Measurements from ENCODE around the gene ARFGAP3. TPM values are rescaled to one million over a fixed set of nuclear protein-coding genes. Genes with fewer than 3 reads are reported as not detected.
A peak's percentile ranks its signal among the peaks of the same experiment; 100 is the strongest.

ARFGAP3 gene
- total RNA-seq, 1 donor from 2014 or later = 59.5 TPM

GRCh38 chr22:42865536-42865935 lies 8.5 kb upstream of the ARFGAP3 start:
- no peak for DNase-seq (ENCODE audit: low read depth)
- FAIRE-seq = no peak

GRCh38 chr22:42863349-42863961 lies 6.4 kb upstream of the ARFGAP3 start:
- peaks cover 6% of the 10 kb centered on the region for H3K36me3 Mint-ChIP-seq (ENCODE audit: low read depth, unreplicated experiment)
- H3K9me3 Mint-ChIP-seq (ENCODE audit: unreplicated experiment) = peaks cover 8% of the 10 kb centered on the region
- Histone ChIP-seq H3K4me2 (ENCODE audit: low read length) (peak overlapping the region; percentile 49), H3K4me3 (ENCODE audit: insufficient read depth, low read depth, low read length) (no peak overlapping the region), H2AFZ (ENCODE audit: low read depth, low read length) (no peak overlapping the region), H3K27ac (ENCODE audit: low read depth, low read length) (peak overlapping the region; percentile 53), H3K27me3 (ENCODE audit: insufficient read depth, low read length) (no peaks in the 10 kb centered on the region), H3K9me3 (ENCODE audit: insufficient read depth, low read depth, low read length) (no peaks in the 10 kb centered on the region), H3K36me3 (ENCODE audit: insufficient read depth, low read length) (no peaks in the 10 kb centered on the region), H3K9ac (ENCODE audit: low read length) (no peak overlapping the region), H4K20me1 (ENCODE audit: insufficient read depth, low read length) (no peaks in the 10 kb centered on the region), H3K79me2 (ENCODE audit: insufficient read depth, low read length) (no peaks in the 10 kb centered on the region), H3K4me1 (ENCODE audit: insufficient read depth, low read length) (peaks cover 15% of the 10 kb centered on the region)
- H3K4me1 Mint-ChIP-seq (ENCODE audit: low read depth, unreplicated experiment) = peaks cover 12% of the 10 kb centered on the region
- H3K27ac Mint-ChIP-seq (ENCODE audit: unreplicated experiment) = peak overlapping the region; percentile 22
- DNase-seq (ENCODE audit: low read depth) (peak; percentile 99), FAIRE-seq (peak; percentile 73)
- no peaks in the 10 kb centered on the region for H3K27me3 Mint-ChIP-seq (ENCODE audit: low read depth, unreplicated experiment)
- no peak for TF ChIP-seq EZH2 (IDR thresholded peaks at IDR 0.05; ENCODE audit: insufficient read depth, low read length)
- TF ChIP-seq, protein P1, sequence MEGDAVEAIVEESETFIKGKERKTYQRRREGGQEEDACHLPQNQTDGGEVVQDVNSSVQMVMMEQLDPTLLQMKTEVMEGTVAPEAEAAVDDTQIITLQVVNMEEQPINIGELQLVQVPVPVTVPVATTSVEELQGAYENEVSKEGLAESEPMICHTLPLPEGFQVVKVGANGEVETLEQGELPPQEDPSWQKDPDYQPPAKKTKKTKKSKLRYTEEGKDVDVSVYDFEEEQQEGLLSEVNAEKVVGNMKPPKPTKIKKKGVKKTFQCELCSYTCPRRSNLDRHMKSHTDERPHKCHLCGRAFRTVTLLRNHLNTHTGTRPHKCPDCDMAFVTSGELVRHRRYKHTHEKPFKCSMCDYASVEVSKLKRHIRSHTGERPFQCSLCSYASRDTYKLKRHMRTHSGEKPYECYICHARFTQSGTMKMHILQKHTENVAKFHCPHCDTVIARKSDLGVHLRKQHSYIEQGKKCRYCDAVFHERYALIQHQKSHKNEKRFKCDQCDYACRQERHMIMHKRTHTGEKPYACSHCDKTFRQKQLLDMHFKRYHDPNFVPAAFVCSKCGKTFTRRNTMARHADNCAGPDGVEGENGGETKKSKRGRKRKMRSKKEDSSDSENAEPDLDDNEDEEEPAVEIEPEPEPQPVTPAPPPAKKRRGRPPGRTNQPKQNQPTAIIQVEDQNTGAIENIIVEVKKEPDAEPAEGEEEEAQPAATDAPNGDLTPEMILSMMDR (IDR thresholded peaks at IDR 0.05; ENCODE audit: insufficient read depth, low read depth, low read length) = no peak
- H3K4me3 Mint-ChIP-seq (ENCODE audit: unreplicated experiment) = no peak overlapping the region

More at GRCh38 chr22:42865536-42865935, 8.5 kb upstream of the ARFGAP3 start:
- H3K36me3 Mint-ChIP-seq (ENCODE audit: low read depth, unreplicated experiment) = peaks cover 6% of the 10 kb centered on the region
- TF ChIP-seq, protein P1 (IDR thresholded peaks at IDR 0.05; ENCODE audit: insufficient read depth, low read depth, low read length) = no peak
- TF ChIP-seq EZH2 (IDR thresholded peaks at IDR 0.05; ENCODE audit: insufficient read depth, low read length) = no peak
- H3K27ac Mint-ChIP-seq (ENCODE audit: unreplicated experiment) = no peak overlapping the region
- H3K4me3 Mint-ChIP-seq (ENCODE audit: unreplicated experiment) = no peak overlapping the region
- no peak overlapping the region for H3K4me2 ChIP-seq (ENCODE audit: low read length)
- peaks cover 8% of the 10 kb centered on the region for H3K9me3 Mint-ChIP-seq (ENCODE audit: unreplicated experiment)
- no peak overlapping the region for H3K4me3 ChIP-seq (ENCODE audit: insufficient read depth, low read depth, low read length)
- H3K4me1 ChIP-seq (ENCODE audit: insufficient read depth, low read length) = peaks cover 22% of the 10 kb centered on the region
- H3K9ac ChIP-seq (ENCODE audit: low read length) = no peak overlapping the region
- H4K20me1 ChIP-seq (ENCODE audit: insufficient read depth, low read length) = no peaks in the 10 kb centered on the region
- no peaks in the 10 kb centered on the region for H3K9me3 ChIP-seq (ENCODE audit: insufficient read depth, low read depth, low read length)
- H3K79me2 ChIP-seq (ENCODE audit: insufficient read depth, low read length) = no peaks in the 10 kb centered on the region
- no peaks in the 10 kb centered on the region for H3K27me3 ChIP-seq (ENCODE audit: insufficient read depth, low read length)
- H3K36me3 ChIP-seq (ENCODE audit: insufficient read depth, low read length) = no peaks in the 10 kb centered on the region
- no peak overlapping the region for H3K27ac ChIP-seq (ENCODE audit: low read depth, low read length)
- H2AFZ ChIP-seq (ENCODE audit: low read depth, low read length) = no peak overlapping the region
- no peaks in the 10 kb centered on the region for H3K27me3 Mint-ChIP-seq (ENCODE audit: low read depth, unreplicated experiment)
- H3K4me1 Mint-ChIP-seq (ENCODE audit: low read depth, unreplicated experiment) = peaks cover 12% of the 10 kb centered on the region

- H3K27me3 Mint-ChIP-seq (ENCODE audit: low read depth, unreplicated experiment) = no peaks in the 10 kb centered on the region
- H3K36me3 Mint-ChIP-seq (ENCODE audit: low read depth, unreplicated experiment) = peaks cover 6% of the 10 kb centered on the region
- no peaks in the 10 kb centered on the region for H4K20me1 ChIP-seq (ENCODE audit: insufficient read depth, low read length)
- peak overlapping the region; percentile 43 for H3K27ac ChIP-seq (ENCODE audit: low read depth, low read length)
- no peak overlapping the region for H2AFZ ChIP-seq (ENCODE audit: low read depth, low read length)
- H3K9ac ChIP-seq (ENCODE audit: low read length) = no peak overlapping the region
- H3K27ac Mint-ChIP-seq (ENCODE audit: unreplicated experiment) = peak overlapping the region; percentile 69
- no peak for TF ChIP-seq EZH2 (IDR thresholded peaks at IDR 0.05; ENCODE audit: insufficient read depth, low read length)
- TF ChIP-seq, protein P1 (IDR thresholded peaks at IDR 0.05; ENCODE audit: insufficient read depth, low read depth, low read length) = no peak
- FAIRE-seq (no peak), DNase-seq (ENCODE audit: low read depth) (peak; percentile 89)
- no peaks in the 10 kb centered on the region for H3K79me2 ChIP-seq (ENCODE audit: insufficient read depth, low read length)
- H3K4me2 ChIP-seq (ENCODE audit: low read length) = peak overlapping the region; percentile 1
- H3K9me3 ChIP-seq (ENCODE audit: insufficient read depth, low read depth, low read length) = peaks cover 4% of the 10 kb centered on the region
- peaks cover 11% of the 10 kb centered on the region for H3K4me1 Mint-ChIP-seq (ENCODE audit: low read depth, unreplicated experiment)
- no peak overlapping the region for H3K4me3 Mint-ChIP-seq (ENCODE audit: unreplicated experiment)
- no peaks in the 10 kb centered on the region for H3K27me3 ChIP-seq (ENCODE audit: insufficient read depth, low read length)
- H3K9me3 Mint-ChIP-seq (ENCODE audit: unreplicated experiment) = peaks cover 8% of the 10 kb centered on the region
- no peak overlapping the region for H3K4me3 ChIP-seq (ENCODE audit: insufficient read depth, low read depth, low read length)
- H3K4me1 ChIP-seq (ENCODE audit: insufficient read depth, low read length) = peaks cover 18% of the 10 kb centered on the region
- H3K36me3 ChIP-seq (ENCODE audit: insufficient read depth, low read length) = no peaks in the 10 kb centered on the region
Measured at GRCh38 chr22:42862045-42862734, 5.1 kb upstream of the ARFGAP3 start.
